ENCODE results near the gene TEFM.
A peak's percentile ranks its signal among the peaks of the same experiment; 100 is the strongest.
"Not testable (repeated sequence)": the region's sequence is repeated elsewhere in the genome, so short reads cannot be mapped to it uniquely, and the experiment has no call there.

Gene TEFM, protein sequence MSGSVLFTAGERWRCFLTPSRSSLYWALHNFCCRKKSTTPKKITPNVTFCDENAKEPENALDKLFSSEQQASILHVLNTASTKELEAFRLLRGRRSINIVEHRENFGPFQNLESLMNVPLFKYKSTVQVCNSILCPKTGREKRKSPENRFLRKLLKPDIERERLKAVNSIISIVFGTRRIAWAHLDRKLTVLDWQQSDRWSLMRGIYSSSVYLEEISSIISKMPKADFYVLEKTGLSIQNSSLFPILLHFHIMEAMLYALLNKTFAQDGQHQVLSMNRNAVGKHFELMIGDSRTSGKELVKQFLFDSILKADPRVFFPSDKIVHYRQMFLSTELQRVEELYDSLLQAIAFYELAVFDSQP

GRCh38 chr17:30906101-30906911 lies at the start of gene TEFM:
TEFM (minus strand) TSS chr17:30906238; CDS start chr17:30906198, 40 bp downstream.
- DNase-seq (ENCODE audit: low read depth in 1 of 2, low spot score in 1 of 2), result peak; percentile 85 to 88

DNA sequence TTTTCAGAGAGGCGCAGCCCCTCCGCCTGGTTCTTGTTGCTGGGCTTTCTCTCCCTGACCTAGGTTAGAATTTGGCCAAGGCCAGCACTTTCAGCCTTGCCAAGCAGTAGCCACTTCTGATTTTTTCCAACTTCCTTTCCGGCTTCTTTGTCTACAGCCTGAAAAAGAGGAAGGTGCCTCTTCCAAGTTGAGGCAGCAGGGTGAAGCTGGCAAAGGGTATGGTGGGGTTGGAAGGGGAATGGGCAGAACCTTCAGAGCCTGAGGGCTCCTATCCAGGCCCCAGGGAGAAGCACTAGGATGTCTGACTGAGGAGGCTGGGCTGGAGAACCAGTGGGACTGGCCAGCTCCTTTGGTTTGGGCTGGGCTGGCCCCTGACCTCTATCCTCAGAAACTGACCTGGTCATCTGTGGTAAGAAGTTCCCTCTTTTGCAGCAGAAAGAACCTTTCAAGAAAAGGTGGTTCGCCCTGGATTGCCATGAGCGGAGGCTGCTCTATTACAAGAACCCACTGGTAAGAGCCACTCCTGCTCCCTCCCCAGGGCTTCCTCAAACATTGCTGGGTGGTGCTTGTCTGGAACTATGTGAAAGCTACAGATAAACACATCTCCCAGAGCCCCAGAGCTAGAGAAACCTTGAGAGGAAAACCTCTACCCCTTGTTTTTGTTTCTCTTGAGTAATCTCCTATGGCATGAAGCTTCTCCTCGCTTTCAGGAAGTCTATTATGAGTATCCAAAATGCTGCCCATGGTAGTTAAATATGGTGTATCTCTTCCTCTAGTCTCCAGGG lies 48.2 kb upstream of the TEFM start:
- DNase-seq (ENCODE audit: low read depth in 1 of 2, low spot score in 1 of 2), result no peak

- no peak for DNase-seq (ENCODE audit: low read depth in 1 of 2, low spot score in 1 of 2)
These were observed 46.8 kb upstream of the TEFM start for GRCh38 chr17:30952638-30953393.

GRCh38 chr17:30950669-30951399 lies 44.8 kb upstream of the TEFM start:
- no peak for DNase-seq (ENCODE audit: low read depth in 1 of 2, low spot score in 1 of 2)

DNA sequence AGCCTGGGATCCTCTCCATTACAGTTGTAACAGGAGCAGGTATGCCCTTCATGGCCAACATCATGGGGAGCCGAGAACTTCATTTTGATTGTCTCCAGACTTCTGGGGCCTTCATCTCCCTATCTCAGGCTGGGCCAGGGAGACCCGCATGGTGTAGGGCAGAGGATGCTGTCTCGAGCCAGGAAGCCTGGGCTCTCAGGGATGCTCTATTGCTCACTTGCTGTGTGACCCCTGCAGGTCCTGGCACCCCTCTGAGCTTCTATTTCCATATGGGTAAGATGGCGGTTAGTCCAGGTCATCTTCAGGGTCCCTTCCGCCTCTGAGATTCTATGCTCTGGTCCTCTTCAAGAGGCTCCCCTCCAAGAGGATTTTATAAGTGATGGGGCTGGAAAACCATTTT lies 44.2 kb upstream of the TEFM start:
- DNase-seq (ENCODE audit: low read depth in 1 of 2, low spot score in 1 of 2), result no peak

DNA sequence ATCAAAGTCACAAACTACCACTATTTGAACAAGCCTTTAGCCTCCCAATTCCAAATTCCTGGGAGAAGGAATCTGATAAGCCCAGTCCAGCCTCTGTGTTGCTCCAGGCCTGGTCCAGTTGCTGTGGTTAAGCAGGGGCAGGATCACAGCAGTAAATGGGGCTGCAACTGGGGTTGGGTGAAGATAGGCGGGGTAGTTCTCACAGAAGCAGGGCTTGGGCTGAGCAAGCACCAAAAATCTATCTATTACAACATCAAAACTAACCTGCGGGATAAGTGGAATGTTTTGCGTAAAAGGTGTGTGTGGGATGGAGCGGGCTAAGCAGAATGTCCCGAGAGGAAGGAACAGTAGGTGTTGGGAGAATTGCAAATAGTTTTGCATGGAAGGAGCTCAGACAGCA lies 41.8 kb upstream of the TEFM start:
- no peak for DNase-seq (ENCODE audit: low read depth in 1 of 2, low spot score in 1 of 2)

DNA sequence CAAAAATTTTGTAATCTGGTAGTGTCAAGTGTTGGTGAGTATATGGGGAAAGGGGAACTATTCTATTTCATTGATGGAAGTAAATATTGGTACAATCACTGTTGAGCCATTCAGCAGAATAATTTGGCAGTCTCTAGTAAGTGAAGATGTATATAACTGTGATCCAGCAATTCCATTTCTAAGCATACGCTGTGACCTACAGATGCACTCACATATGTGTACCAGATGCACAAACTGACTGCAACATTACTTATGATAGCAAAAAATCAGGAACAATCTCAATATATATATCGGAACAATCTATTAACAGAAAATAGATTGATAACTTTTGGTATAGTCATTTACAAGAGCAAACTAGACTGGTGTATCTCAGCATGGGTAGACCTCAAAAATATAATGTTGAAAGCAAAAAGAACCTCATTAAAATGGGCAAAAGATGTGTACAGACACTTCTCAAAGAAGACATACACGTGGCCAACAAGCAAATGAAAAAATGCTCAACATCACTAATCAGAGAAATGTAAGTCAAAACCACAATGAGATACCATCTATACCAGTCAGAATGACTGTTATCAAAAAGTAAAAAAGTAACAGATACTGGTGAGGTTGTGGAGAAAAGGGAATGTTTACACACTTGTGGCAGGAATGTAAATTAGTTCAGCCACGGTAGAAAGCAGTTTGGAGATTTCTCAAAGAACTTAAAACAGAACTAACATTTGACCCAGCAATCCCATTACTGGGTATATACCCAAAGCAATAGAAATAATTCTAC lies 36.5 kb upstream of the TEFM start:
- no peak for DNase-seq (ENCODE audit: low read depth in 1 of 2, low spot score in 1 of 2)

- DNase-seq (ENCODE audit: low read depth in 1 of 2, low spot score in 1 of 2), result no peak
These were observed 33.1 kb upstream of the TEFM start for GRCh38 chr17:30939051-30939689.

DNA sequence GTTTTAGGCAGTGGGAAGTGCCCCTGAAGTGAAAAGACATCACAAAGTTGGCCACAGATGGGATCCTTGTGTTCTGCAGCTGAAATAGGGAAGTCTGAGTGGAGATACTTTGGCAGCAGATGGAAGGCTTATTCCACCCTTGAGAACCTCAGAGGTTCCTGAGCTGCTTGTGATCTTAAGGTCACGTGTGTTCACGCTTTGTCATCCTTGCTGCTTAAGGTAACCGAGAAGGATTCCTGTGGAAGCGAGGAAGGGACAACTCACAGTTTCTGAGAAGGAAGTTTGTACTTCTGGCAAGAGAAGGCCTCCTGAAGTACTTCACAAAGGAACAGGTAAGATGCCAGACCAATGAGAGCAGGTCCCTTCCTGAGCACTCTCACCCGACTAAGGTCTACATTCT lies 27.9 kb upstream of the TEFM start:
- no peak for DNase-seq (ENCODE audit: low read depth in 1 of 2, low spot score in 1 of 2)

GRCh38 chr17:30931582-30931981 lies 25.5 kb upstream of the TEFM start:
- not testable (repeated sequence) for DNase-seq (ENCODE audit: low read depth in 1 of 2, low spot score in 1 of 2)

DNA sequence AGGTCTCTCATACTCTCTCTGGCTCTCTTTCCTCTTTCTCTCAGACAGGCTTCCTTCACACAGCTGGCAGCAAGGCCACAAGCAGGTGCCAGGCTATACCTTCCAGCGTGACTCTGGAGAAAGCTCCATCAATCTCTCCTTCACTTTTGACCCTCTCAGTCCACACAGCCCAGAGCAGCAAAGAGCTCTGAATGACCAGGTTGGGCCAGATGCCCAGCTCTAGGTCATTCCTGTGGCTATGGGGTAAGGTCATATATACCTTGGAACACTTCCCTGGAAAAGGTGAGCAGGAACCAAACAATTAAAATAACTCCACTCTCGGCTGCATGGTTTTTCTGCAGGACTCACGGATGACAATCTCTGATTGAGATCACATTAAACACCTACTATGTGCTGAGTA lies 24.5 kb upstream of the TEFM start:
- DNase-seq (ENCODE audit: low read depth in 1 of 2, low spot score in 1 of 2), result no peak

DNA sequence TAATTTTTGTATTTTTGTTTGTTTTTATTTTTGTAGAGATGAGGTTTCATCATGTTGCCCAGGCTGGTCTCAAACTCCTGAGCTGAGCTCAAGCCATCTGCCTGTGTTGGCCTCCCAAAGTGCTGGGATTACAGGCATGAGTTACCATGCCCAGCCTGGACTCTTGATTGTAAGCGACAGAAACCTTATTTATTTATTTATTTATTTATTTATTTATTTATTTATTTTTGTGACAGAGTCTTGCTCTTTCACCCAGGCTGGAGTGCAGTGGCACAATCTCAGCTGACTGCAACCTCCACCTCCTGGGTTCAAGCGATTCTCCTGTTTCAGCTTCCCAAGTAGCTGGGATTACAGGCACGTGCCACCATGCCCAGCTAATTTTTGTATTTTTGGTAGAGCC lies 23.8 kb upstream of the TEFM start:
- not testable (repeated sequence) for DNase-seq (ENCODE audit: low read depth in 1 of 2, low spot score in 1 of 2)

GRCh38 chr17:30929081-30929633 lies 23.1 kb upstream of the TEFM start:
- no peak for DNase-seq (ENCODE audit: low read depth in 1 of 2, low spot score in 1 of 2)

DNA sequence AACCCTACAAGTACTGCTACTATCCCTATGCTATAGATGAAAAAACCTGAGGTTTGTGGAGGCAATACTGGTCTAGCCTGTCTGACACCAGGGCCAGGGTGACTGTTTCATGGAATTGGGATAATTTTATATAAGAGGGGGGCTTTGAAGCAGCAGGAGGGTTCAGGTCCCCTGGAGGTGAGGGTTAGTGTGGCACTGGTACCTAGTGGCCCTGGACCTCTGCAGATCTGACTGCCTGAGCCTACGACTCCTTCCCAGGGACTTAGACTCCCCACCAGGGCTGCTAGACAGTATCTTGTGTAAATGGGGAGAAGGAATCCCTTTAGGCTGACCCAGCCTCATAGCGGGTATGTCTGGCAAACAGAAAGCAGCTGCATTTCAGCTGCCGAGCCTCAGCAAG lies 22.5 kb upstream of the TEFM start:
- DNase-seq (ENCODE audit: low read depth in 1 of 2, low spot score in 1 of 2), result no peak

- DNase-seq (ENCODE audit: low read depth in 1 of 2, low spot score in 1 of 2), result no peak
These were observed 21.7 kb upstream of the TEFM start for GRCh38 chr17:30927756-30928155.

GRCh38 chr17:30926516-30926915 lies 20.5 kb upstream of the TEFM start:
- no peak for DNase-seq (ENCODE audit: low read depth in 1 of 2, low spot score in 1 of 2)

- no peak for DNase-seq (ENCODE audit: low read depth in 1 of 2, low spot score in 1 of 2)
These were observed 18.3 kb upstream of the TEFM start for GRCh38 chr17:30924341-30924740.

DNA sequence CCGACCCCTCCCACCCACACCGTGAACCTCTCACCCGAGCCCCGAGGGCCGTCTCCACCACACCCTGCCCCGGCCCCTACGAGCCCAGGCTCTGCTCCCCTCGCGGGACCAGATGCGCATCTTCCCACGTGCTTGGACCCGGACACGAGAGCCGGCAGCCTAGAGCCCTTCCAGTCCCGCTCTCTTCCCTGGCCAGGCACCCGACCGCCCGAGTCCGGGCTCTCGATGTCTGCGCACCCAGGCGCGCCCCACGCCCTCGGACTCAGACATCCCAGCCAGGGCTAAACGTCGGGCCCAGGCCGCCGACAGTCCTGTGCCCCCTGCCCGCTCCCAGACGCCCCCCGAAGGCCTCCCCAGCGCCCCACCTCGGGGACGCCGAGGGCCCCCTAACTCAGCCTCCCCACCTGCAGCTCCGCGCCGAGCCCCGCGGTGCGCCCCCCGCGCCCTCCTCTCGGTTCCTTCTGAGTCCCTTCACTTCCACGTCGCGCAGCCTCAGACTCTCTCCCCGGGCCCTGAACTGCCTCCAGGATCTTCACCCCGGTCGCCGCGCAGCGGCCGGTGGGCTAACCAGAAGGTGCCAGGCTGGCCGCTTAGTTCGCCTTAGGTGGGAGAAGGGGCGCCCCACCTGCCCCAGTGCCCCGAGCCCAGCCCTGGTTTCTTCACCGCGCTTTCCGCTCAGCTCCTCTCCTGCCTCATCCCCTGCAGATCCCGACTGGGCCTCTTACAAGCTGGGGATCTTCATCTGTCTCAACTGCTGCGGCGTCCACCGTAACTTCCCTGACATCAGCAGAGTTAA lies 16.4 kb upstream of the TEFM start:
- DNase-seq (ENCODE audit: low read depth in 1 of 2, low spot score in 1 of 2), result no peak
